Left lung (tissue), 10 donors: ENCODE data around the gene CLDN20. TPM values are rescaled to one million over a fixed set of nuclear protein-coding genes. Genes with fewer than 3 reads are reported as not detected.
A peak's percentile ranks its signal among the peaks of the same experiment; 100 is the strongest.
"Not testable (repeated sequence)": the region's sequence is repeated elsewhere in the genome, so short reads cannot be mapped to it uniquely, and the experiment has no call there.

ENCODE experiments used
- ATAC-seq: fragments of 200-7000 bp; cut with Tn5 transposase; one replicate; pipeline ENCODE4 v1.9.1; 2020; ENCODE audit warnings: moderate library complexity
- DNase-seq, 4 donors: peaks; one replicate each; pipeline ENCODE4 v3.0.0-alpha.2; 2013 to 2020
- H3K27ac ChIP-seq, 2 donors: fragments of 200-600 bp; sonication (generic) in 1 of 2; one replicate each; pipeline versions ENCODE4 v1.5.0 to v1.8.0; 2020 to 2021
- H3K27me3 ChIP-seq, 2 donors: fragments of 200-600 bp; sonication (generic) in 1 of 2; one replicate each; pipeline versions ENCODE4 v1.5.0 to v1.8.0; 2020 to 2021
- H3K36me3 ChIP-seq, 2 donors: fragments of 200-600 bp; sonication (generic) in 1 of 2; one replicate each; pipeline versions ENCODE4 v1.5.0 to v1.8.0; 2020 to 2021
- H3K4me1 ChIP-seq, 2 donors: fragments of 200-600 bp; one replicate each; pipeline ENCODE4 v1.8.0; 2021
- H3K4me3 ChIP-seq, 2 donors: fragments of 200-600 bp; sonication (generic) in 1 of 2; one replicate each; pipeline versions ENCODE4 v1.5.0 to v1.8.0; 2020 to 2021; ENCODE audit warnings: mild to moderate bottlenecking in 1 of 2
- H3K9me3 ChIP-seq, 2 donors: fragments of 200-600 bp; sonication (generic) in 1 of 2; one replicate each; pipeline versions ENCODE4 v1.5.0 to v1.8.0; 2020 to 2021
- intact Hi-C, 2 donors: fragments of 100-400 bp; cut with DNase I; formaldehyde crosslinking; loops; one replicate each; pipeline versions ENCODE4 v1.11.2 to v1.14.2; 2022
- polyA plus RNA-seq, 6 donors: library from polyadenylated mRNA; unstranded; fragments of 120-200 nt; gene quantifications; one replicate each; pipeline ENCODE4 v1.2.1, GENCODE V29; 2013; ENCODE audit not compliant: insufficient read length in 6 of 6
- total RNA-seq, 2 donors: library from RNA; stranded (reverse); fragmentation: NEBNext Ultra II Directional; extraction: Animal tissue kit (Norgen Biotek cat#: 25700); gene quantifications; one replicate each; pipeline ENCODE4 v1.2.1, GENCODE V29; 2021
- TF ChIP-seq, protein P1 (sequence below), 2 donors: fragments of 200-600 bp; sonication (generic) in 1 of 2; IDR thresholded peaks; one replicate each; pipeline versions ENCODE4 v1.5.0 to v1.8.0; 2021; ENCODE audit warnings: antibody characterized with exemption in 2 of 2
- donor health status: DM: no; HTN: yes; CAD: no.
- donor health status: DM: no; HTN: no; CAD: no.

CLDN20 gene
- total and polyA plus RNA-seq, 8 donors, result 1.2 to 4.3 (median 3.0) TPM; not detected in 2

DNA sequence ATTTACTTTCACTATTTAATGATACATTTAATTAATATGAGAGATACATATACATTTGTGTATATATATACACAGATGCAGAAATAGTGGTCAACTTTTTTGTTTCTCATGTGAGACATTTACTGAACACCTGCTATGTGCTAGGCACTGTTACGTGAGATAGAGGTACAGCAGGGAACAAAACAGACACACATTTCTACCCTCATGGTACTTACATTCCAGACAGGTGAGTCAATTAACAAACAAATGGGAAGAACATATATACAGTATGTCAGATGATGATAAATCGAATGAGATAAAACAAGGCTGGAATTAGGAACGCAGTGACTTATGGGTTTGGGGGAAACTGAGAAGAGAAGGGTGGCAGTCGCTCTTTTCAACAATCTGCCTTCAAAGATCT, 45.3 kb downstream of the CLDN20 start:
- TF ChIP-seq, protein P1, sequence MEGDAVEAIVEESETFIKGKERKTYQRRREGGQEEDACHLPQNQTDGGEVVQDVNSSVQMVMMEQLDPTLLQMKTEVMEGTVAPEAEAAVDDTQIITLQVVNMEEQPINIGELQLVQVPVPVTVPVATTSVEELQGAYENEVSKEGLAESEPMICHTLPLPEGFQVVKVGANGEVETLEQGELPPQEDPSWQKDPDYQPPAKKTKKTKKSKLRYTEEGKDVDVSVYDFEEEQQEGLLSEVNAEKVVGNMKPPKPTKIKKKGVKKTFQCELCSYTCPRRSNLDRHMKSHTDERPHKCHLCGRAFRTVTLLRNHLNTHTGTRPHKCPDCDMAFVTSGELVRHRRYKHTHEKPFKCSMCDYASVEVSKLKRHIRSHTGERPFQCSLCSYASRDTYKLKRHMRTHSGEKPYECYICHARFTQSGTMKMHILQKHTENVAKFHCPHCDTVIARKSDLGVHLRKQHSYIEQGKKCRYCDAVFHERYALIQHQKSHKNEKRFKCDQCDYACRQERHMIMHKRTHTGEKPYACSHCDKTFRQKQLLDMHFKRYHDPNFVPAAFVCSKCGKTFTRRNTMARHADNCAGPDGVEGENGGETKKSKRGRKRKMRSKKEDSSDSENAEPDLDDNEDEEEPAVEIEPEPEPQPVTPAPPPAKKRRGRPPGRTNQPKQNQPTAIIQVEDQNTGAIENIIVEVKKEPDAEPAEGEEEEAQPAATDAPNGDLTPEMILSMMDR (IDR thresholded peaks at IDR 0.05), result no peak
- no peak overlapping the region for H3K27ac ChIP-seq
- peaks cover 0 to 22% of the 10 kb centered on the region in 2 donors for H3K36me3 ChIP-seq
- no peaks in the 10 kb centered on the region for H3K27me3 ChIP-seq
- intact Hi-C loops, result no loop called here
- DNase-seq (no peak), ATAC-seq (no peak)
- H3K4me3 ChIP-seq, result no peak overlapping the region
- H3K4me1 ChIP-seq, result peaks cover 0 to 26% of the 10 kb centered on the region in 2 donors
- H3K9me3 ChIP-seq, result no peaks in the 10 kb centered on the region

DNA sequence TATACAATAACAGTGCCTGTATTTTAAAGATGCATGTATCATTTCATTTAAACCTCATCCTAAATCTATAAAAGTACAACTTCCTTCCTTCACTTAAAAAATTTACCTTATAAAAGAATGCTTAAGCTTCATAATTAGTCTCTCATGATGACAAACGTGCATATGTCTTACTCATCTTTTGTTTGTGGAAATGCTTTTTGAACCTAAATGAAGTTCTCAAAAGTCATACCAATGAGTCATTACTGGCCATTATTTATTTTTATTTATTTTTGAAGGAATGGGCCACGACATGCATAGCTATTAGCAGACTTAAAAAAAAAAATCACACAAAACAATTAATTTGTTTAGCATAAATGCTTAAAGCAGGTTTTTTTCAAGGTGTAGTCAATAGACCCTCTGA, 46.8 kb downstream of the CLDN20 start:
- intact Hi-C loops, result no loop called here
- ATAC-seq (no peak), DNase-seq (no peak)
- peaks cover 0 to 18% of the 10 kb centered on the region in 2 donors for H3K36me3 ChIP-seq
- no peaks in the 10 kb centered on the region for H3K9me3 ChIP-seq
- no peaks in the 10 kb centered on the region for H3K27me3 ChIP-seq
- H3K4me1 ChIP-seq, result peaks cover 0 to 34% of the 10 kb centered on the region in 2 donors
- TF ChIP-seq, protein P1 (IDR thresholded peaks at IDR 0.05), result no peak
- no peak overlapping the region for H3K4me3 ChIP-seq
- H3K27ac ChIP-seq, result no peak overlapping the region

- no peaks in the 10 kb centered on the region for H3K9me3 ChIP-seq
- H3K27ac ChIP-seq, result no peak overlapping the region
- peaks cover 0 to 18% of the 10 kb centered on the region in 2 donors for H3K36me3 ChIP-seq
- ATAC-seq (no peak), DNase-seq (no peak)
- intact Hi-C loops, result no loop called here
- H3K4me1 ChIP-seq, result peaks cover 0 to 37% of the 10 kb centered on the region in 2 donors
- no peak overlapping the region for H3K4me3 ChIP-seq
- TF ChIP-seq, protein P1 (IDR thresholded peaks at IDR 0.05), result no peak
- no peaks in the 10 kb centered on the region for H3K27me3 ChIP-seq
These were observed 47.3 kb downstream of the CLDN20 start for GRCh38 chr6:155311086-155311485.

- intact Hi-C loops, result no loop called here
- H3K36me3 ChIP-seq, result peaks cover 0 to 16% of the 10 kb centered on the region in 2 donors
- ATAC-seq, result no peak
- no peak overlapping the region for H3K27ac ChIP-seq
- DNase-seq, result no peak
- no peaks in the 10 kb centered on the region for H3K27me3 ChIP-seq
- TF ChIP-seq, protein P1 (IDR thresholded peaks at IDR 0.05), result no peak
- no peak overlapping the region for H3K4me3 ChIP-seq
- no peaks in the 10 kb centered on the region for H3K9me3 ChIP-seq
- peaks cover 0 to 37% of the 10 kb centered on the region in 2 donors for H3K4me1 ChIP-seq
These were observed 47.8 kb downstream of the CLDN20 start for GRCh38 chr6:155311583-155311982.

DNA sequence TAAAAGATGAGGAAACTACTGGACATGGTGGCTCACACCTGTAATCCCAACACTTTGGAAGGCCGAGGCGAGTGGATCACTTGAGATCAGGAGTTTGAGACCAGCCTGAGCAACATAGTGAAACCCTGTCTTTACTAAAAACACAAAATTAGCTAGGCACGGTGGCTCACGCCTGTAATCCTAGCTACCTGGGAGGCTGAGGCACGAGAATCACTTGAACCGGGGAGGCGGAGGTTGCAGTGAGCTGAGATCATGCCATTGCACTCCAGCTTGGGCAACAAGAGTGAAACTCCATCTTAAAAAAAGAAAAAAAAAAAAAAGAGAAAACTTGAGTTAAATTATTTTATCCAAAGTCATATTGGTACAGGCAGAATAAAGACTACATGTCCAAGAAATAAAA, 49.1 kb downstream of the CLDN20 start:
- Histone ChIP-seq H3K4me1 (peaks cover 0 to 37% of the 10 kb centered on the region in 2 donors), H3K4me3 (peak overlapping the region in 1 of 2 donors; percentile 89)
- DNase-seq, H3K36me3 ChIP-seq, intact Hi-C loops, H3K9me3 ChIP-seq, H3K27me3 ChIP-seq, ATAC-seq, H3K27ac ChIP-seq: not testable (repeated sequence)

DNA sequence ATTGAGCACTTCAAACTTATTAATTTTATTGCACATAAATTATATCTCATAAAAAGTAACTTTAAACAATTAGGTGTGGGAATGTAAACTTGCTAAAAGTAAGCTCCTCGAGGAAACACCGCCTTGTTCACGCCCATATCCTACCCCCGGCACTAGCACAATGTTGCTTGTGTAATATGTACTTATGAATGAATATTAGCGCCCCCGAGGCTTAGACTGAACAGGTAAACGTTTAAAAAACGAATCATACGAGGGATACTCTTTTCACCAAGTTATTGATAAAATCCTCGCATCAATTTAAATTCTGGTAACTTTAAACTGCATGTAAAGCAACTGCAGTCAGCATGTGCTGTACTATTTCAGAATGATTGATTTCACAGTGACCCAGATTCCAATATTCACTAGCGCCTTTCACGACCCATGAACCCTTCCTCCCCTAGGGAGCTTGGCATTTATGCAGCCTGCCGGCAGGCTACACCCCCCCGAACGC, 49.8 kb downstream of the CLDN20 start:
- DNase-seq (no peak), ATAC-seq (peak; percentile 22)
- Histone ChIP-seq H3K9me3 (no peaks in the 10 kb centered on the region), H3K4me1 (peaks cover 0 to 37% of the 10 kb centered on the region in 2 donors), H3K4me3 (peak overlapping the region; percentile 78 to 89), H3K36me3 (peaks cover 0 to 3% of the 10 kb centered on the region in 2 donors), H3K27me3 (no peaks in the 10 kb centered on the region), H3K27ac (peak overlapping the region; percentile 93 to 97)
- TF ChIP-seq, protein P1 (IDR thresholded peaks at IDR 0.05), result no peak
- intact Hi-C loops, result no loop called here
